ENCODE measurements around the gene TET3. TPM values are rescaled to one million over a fixed set of nuclear protein-coding genes. Genes with fewer than 3 reads are reported as not detected.

Gene TET3
- total RNA-seq, 2 experiments from 2014 or later = 14.9 to 15.0 TPM

GRCh38 chr2:73981081-73982001 is 3.4 kb upstream of the TET3 start:
- CTCF ChIA-PET = interaction anchor here (1.1 kb wide), 1 partner anchor 139 kb away, joined by 3 read pairs; no protein-coding TSS in a partner anchor
- POLR2A ChIA-PET = interaction anchor here (1.1 kb wide), 1 partner anchor 54 kb away, joined by 3 read pairs; the partner anchor contains the start of gene DGUOK

- POLR2A ChIA-PET = interaction anchor here (1.0 to 1.1 kb wide), 2 partner anchors 11 to 55 kb away, joined by 3 read pairs; partner anchors contain the start of gene DGUOK
- CTCF ChIA-PET = interaction anchor here (1.1 kb wide), 1 partner anchor 138 kb away, joined by 3 read pairs; no protein-coding TSS in a partner anchor
Observed at GRCh38 chr2:73982140-73982617, 2.5 kb upstream of the TET3 start.

GRCh38 chr2:73983322-73984202 is 1.1 kb upstream of the TET3 start:
- POLR2A ChIA-PET = no interaction called here
- CTCF ChIA-PET = interaction anchor here (1.5 to 1.9 kb wide), 2 partner anchors 13 to 20 kb away, joined by 4 to 5 read pairs; no protein-coding TSS in a partner anchor

GRCh38 chr2:73984922-73985307 is 205 bp downstream of the TET3 start:
- CTCF ChIA-PET = interaction anchor here (1.9 kb wide), 1 partner anchor 14 kb away, joined by 4 read pairs; no protein-coding TSS in a partner anchor
- POLR2A ChIA-PET = no interaction called here

- CTCF ChIA-PET = interaction anchor here (1.2 to 1.5 kb wide), 2 partner anchors 16 to 78 kb away, joined by 3 to 5 read pairs; no protein-coding TSS in a partner anchor
Observed at GRCh38 chr2:73985308-73986084, 786 bp downstream of the TET3 start.

GRCh38 chr2:73986085-73986681 is 1.5 kb downstream of the TET3 start:
- CTCF ChIA-PET = interaction anchor here (1.1 to 2.1 kb wide), 5 partner anchors 10 to 161 kb away, joined by 3 to 10 read pairs (median 5); partner anchors contain the start of gene STAMBP
- POLR2A ChIA-PET = interaction anchor here (0.6 to 1.5 kb wide), 5 partner anchors 15 to 134 kb away, joined by 3 to 6 read pairs (median 4); partner anchors contain the start of gene DGUOK

More at GRCh38 chr2:73985308-73986084, 786 bp downstream of the TET3 start:
- POLR2A ChIA-PET = interaction anchor here (0.6 to 1.5 kb wide), 3 partner anchors 22 to 135 kb away, joined by 3 to 6 read pairs (median 5); partner anchors contain the start of gene DGUOK

GRCh38 chr2:73987109-73987947 is 2.6 kb downstream of the TET3 start:
- CTCF ChIA-PET = interaction anchor here (0.8 to 2.1 kb wide), 12 partner anchors 9 to 162 kb away, joined by 3 to 10 read pairs (median 4); partner anchors contain the start of gene STAMBP
- POLR2A ChIA-PET = interaction anchor here (0.8 to 1.1 kb wide), 3 partner anchors 13 to 212 kb away, joined by 3 to 4 read pairs (median 3); no protein-coding TSS in a partner anchor

- POLR2A ChIA-PET = no interaction called here
- CTCF ChIA-PET = interaction anchor here (0.7 to 2.1 kb wide), 13 partner anchors 8 to 161 kb away, joined by 3 to 10 read pairs (median 4); no protein-coding TSS in a partner anchor
Observed at GRCh38 chr2:73987948-73988700, 3.4 kb downstream of the TET3 start.

- ChIA-PET POLR2A (no interaction called here), CTCF (no interaction called here)
Observed at GRCh38 chr2:73989972-73990371, 5.3 kb downstream of the TET3 start.

- ChIA-PET CTCF (no interaction called here), POLR2A (no interaction called here)
Observed at GRCh38 chr2:73990531-73990930, 5.8 kb downstream of the TET3 start.

GRCh38 chr2:73992036-73992435 is 7.3 kb downstream of the TET3 start:
- POLR2A ChIA-PET = no interaction called here

GRCh38 chr2:73993376-73993775 is 8.7 kb downstream of the TET3 start:
- ChIA-PET CTCF (no interaction called here), POLR2A (no interaction called here)

More at GRCh38 chr2:73992036-73992435, 7.3 kb downstream of the TET3 start:
- CTCF ChIA-PET = no interaction called here

GRCh38 chr2:73993778-73994177 is 9.1 kb downstream of the TET3 start:
- CTCF ChIA-PET = no interaction called here
- POLR2A ChIA-PET = no interaction called here

- ChIA-PET POLR2A (no interaction called here), CTCF (interaction anchor here (0.7 kb wide), 2 partner anchors 14 to 42 kb away, joined by 3 read pairs; no protein-coding TSS in a partner anchor)
Observed at GRCh38 chr2:73994178-73994831, 9.6 kb downstream of the TET3 start.

GRCh38 chr2:73995810-73996209 is 11.1 kb downstream of the TET3 start:
- ChIA-PET POLR2A (no interaction called here), CTCF (interaction anchor here (1.0 to 3.2 kb wide), 4 partner anchors 9 to 151 kb away, joined by 3 to 10 read pairs (median 3); partner anchors contain the start of gene BOLA3)

- ChIA-PET CTCF (interaction anchor here (0.5 to 3.2 kb wide), 2 partner anchors 11 to 116 kb away, joined by 3 to 10 read pairs; no protein-coding TSS in a partner anchor), POLR2A (no interaction called here)
Observed at GRCh38 chr2:73997813-73998212, 13.1 kb downstream of the TET3 start.
